COLO668 (cell line): Measurements from ENCODE around the gene UBE2E1.
"Not testable (repeated sequence)": the region's sequence is repeated elsewhere in the genome, so short reads cannot be mapped to it uniquely, and the experiment has no call there.

ENCODE experiments used
- DNase-seq: peaks from one replicate; lab custom pipeline; 2025; ENCODE audit not compliant: unreplicated experiment; lab: John Stamatoyannopoulos, UW

Gene UBE2E1

DNA sequence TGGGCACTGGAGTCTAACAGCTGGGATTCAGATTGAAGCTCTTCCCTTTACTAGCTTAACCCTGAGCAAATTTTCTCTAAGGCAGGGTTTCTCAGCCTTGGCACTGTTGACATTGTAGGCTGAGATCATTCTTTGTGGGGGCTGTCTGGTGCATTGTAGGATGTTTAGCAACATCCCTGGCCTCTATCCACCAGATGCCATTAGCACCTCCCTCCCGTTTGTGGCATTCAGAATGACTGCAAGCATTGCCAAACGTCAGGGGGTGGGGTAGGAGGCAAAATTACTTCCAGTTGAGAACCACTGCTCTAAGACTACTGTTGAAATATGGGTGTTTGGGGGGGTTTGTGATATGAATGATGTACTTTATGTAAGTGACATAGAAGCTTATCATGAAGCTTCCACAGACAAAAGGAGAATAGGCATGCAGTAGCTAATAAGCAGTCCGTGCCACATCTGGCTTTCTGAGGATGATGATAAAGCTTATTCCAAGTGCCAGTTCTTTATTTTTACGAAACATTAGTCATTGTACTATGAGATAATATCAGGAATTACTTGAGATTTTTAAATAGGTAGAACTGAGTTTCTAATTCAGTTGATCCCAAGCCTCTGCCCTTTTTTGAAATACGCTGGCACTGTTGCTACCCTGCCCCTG, 71.7 kb downstream of the UBE2E1 start:
- no peak for DNase-seq

DNA sequence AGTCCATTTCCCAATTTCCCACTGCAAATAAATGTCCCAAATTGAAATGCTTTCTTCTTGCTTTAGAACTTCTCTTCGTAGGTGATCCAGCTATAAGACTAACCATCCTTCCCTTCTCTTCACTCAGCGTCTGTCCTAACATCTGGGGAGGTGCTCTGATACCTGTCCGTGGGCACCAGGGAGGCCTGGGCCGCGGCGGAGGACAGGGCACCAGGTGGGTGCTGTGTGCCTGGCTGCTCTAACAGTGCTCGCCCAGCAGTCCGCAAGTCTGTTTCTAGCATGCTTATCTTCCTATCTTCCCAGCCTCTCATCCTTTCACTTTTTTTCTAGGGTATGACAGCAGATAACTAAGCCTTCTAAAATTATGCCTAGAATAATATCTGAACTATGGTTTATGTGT, 73.7 kb downstream of the UBE2E1 start:
- DNase-seq: no peak

GRCh38 chr3:23880703-23881339, 75.1 kb downstream of the UBE2E1 start:
- DNase-seq: no peak

DNA sequence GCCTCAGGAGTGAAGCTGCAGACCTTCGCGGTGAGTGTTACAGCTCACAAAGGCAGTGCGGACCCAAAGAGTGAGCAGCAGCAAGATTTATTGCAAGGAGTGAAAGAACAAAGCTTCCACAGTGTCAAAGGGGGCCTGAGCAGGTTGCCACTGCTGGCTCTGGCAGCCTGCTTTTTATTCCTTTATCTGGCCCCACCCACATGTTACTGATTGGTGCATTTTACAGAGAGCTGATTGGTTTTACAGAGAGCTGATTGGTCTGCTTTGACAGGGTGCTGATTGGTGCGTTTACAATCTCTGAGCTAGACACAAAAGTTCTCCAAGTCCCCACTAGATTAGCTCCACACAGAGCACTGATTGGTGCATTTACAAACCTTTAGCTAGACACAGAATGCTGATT, 76.2 kb downstream of the UBE2E1 start:
- DNase-seq: not testable (repeated sequence)

DNA sequence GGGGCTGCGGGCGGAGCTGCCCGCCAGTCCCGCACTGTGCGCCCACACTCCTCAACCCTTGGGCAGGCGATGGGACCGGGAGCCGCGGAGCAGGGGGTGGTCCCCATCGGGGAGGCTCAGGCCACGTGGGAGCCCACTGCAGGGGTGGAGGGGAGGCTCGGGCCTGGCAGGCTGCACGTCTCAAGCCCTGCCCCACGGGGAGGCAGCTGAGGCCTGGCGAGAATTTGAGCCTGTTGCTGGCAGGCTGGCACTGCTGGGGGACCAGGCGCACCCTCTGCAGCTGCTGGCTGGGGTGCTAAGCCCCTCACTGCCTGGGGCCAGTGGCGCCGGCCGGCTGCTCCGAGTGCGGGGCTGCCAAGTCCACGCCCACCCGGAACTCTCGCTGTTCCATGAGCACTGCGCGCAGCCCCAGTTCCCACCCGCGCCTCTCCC, 76.7 kb downstream of the UBE2E1 start:
- no peak for DNase-seq

DNA sequence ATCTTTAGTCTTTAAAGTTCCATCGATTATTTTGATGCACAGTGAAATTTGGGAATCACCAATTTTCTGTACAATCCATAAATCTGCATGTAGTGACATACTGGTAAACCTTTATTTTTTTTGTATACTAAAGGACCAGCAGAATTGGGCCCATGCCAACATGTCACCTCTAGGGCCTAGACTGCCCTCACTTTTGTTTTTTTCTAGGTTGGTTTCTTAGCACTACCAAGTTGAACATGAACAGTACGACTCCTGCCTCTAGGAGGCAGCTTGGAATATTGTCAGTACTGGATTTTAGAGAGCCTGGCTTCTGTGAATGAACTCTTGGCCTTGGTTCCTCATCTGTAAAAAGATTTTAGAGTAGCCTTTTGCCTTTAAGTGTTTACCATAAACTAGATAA, 78.7 kb downstream of the UBE2E1 start:
- no peak for DNase-seq

GRCh38 chr3:23885210-23885609, 79.5 kb downstream of the UBE2E1 start:
- no peak for DNase-seq

DNA sequence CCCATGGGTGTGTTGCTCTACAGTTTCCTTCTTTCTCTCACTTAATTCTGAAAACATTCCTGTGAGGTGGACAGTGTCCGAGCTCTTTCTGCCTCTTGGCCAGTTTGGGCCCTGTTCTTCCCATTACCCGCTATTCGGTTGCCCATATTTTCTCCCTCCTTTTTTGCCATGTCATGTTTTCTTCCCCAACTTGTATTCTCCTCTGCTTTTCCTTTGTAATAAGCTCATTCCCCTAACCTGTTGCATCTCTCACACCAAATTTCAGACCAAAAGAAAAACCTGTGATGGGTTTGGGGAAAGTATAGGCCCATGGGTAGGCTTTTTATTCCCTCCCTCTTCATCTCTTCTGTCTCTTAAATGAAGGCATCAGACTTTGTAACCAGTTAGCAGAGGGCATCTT, 80.6 kb downstream of the UBE2E1 start:
- no peak for DNase-seq

DNA sequence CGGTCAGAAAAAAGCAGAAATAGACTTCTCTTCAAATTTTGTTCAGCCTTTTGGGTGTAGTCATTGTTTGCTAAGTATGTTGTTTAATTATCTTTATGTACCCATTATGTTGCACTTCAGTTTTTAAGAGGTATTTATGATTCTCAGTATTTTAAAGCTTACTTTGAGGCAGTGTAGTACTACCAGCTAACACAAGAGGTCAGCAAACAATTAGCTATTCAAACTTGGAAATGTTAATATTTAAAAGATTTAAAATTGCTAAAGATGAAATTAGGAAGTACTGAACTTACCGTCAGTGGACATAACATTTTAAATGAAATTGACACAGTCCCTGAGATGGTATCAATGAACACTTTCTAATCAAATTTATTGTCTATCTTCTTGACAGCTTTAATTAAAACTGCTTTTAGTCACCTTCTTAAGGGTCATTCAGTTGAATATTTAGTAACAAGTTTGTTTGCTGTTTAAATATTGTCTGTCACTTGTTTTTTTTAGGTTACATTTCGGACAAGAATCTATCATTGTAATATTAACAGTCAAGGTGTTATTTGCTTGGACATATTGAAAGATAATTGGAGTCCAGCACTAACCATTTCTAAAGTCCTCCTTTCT, 83.0 kb downstream of the UBE2E1 start:
- no peak for DNase-seq

- no peak for DNase-seq
Measured at GRCh38 chr3:23889386-23889785, 83.6 kb downstream of the UBE2E1 start.

- DNase-seq: no peak
Measured at GRCh38 chr3:23889950-23890349, 84.2 kb downstream of the UBE2E1 start.

DNA sequence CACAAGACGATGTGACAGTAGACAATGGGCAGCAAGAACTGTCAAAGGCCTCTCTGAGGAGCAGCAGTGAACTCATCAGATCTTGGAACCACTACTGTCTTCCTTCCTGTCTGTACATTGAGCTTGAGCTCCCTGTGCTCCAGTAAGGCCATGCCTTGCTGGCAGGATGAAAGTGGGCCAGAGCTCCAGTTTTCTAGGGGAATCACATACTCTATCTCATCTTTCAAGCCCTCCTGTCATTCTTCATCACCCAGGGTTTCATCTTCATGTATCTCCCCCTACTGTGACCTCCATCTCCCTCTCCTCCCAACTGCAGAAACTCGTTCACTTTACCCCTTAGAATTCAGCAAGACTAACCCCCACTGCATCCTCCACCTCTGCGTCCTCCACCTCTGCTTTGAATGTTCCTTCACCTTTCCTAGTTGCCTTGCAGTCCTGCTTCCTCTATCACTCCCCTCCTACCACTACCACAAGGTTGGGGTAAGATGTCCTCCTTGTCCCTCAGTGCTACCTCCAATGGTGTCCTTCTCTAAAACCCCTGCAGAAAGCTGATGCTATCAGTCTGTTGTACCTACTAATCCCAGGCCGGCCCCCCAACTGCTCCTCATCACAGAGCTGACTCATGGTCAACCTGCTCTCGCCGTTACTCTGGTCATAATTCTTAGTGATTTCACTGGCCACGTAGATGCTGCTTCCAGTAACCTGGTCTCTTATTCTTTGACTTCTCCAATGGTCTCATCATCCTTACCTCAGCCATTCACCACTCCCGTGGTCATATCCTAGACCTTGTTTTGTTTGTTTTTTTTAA, 88.7 kb downstream of the UBE2E1 start:
- DNase-seq: no peak

GRCh38 chr3:23895181-23895580, 89.4 kb downstream of the UBE2E1 start:
- DNase-seq: no peak

DNA sequence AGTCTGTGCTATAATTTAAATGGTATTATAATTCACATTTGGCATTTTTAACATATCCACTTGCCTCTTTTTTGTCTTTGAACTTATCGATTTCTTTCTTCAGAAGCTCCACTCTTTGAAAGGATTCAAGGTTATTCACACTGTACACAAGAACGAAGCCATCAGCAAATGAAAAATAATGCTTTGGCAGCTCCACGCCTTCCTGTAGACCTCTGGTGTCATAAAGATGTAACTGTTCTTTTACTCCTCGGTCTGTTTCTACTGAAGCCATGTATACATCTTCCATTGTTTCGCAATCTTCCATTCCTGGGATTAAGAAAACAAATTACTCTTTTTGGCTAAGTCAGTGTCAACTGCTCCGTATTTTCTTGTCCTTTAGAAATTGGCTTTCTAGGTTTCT, 95.0 kb downstream of the UBE2E1 start:
- no peak for DNase-seq

GRCh38 chr3:23904545-23904944, 98.8 kb downstream of the UBE2E1 start:
- no peak for DNase-seq

DNA sequence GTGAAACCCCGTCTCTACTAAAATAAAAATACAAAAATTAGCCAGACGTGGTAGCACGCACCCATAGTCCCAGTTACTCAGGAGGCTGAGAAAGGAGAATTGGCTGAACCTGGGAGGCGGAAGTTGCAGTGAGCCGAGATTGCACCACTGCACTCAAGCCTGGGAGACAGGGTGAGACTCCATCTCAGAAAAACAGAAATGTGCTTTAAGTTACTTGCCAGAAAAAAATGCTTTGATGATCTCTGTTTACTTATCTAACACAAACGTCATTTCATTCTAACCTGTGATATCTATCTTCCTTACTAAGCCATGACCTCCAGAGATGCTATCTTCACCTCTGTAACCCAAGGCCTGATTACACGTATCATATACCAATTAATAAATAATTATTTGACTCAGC, 103.6 kb downstream of the UBE2E1 start:
- no peak for DNase-seq

DNA sequence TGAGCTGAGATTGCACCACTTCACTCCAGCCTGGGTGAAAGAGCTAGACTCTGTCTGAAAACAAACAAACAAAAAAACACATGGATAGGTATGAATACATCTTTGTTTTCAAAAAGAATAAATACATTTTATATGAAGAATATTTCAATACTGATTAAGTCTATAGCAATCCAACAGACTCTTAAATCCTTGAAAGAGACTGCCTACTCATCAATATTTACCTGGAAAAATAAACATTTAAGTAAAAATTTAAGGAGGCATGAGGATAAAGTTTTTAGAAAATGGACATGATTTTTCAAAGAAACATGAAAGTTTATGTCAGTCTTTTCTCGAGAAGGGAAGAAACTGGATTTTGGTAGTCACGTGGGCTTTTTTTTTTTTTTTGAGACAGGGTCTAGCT, 105.6 kb downstream of the UBE2E1 start:
- no peak for DNase-seq

DNA sequence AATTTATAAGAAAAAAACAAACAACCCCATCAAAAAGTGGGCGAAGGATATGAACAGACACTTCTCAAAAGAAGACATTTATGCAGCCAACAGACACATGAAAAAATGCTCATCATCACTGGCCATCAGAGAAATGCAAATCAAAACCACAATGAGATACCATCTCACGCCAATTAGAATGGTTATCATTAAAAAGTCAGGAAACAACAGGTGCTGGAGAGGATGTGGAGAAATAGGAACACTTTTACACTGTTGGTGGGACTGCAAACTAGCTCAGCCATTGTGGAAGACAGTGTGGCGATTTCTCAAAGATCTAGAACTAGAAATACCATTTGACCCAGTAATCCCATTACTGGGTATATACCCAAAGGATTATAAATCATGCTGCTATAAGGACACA, 106.6 kb downstream of the UBE2E1 start:
- not testable (repeated sequence) for DNase-seq

DNA sequence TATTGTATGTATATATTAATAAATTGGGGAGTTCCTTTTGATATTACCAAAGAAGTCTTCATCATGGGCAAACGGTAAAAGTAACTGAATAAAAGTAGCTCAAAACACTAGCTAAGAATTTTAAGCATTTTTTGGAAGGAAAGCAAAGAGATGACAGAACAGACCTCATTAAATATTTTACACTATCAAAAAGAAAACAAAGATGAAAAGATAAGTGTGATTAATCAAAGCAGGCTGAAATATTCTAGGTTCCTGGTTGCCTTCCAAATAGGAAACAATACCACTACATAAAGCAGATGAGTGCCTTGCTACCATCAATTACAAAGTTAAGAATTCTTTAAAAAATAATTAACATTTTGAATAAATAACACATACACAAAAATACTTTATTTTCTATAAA, 107.4 kb downstream of the UBE2E1 start:
- no peak for DNase-seq

DNA sequence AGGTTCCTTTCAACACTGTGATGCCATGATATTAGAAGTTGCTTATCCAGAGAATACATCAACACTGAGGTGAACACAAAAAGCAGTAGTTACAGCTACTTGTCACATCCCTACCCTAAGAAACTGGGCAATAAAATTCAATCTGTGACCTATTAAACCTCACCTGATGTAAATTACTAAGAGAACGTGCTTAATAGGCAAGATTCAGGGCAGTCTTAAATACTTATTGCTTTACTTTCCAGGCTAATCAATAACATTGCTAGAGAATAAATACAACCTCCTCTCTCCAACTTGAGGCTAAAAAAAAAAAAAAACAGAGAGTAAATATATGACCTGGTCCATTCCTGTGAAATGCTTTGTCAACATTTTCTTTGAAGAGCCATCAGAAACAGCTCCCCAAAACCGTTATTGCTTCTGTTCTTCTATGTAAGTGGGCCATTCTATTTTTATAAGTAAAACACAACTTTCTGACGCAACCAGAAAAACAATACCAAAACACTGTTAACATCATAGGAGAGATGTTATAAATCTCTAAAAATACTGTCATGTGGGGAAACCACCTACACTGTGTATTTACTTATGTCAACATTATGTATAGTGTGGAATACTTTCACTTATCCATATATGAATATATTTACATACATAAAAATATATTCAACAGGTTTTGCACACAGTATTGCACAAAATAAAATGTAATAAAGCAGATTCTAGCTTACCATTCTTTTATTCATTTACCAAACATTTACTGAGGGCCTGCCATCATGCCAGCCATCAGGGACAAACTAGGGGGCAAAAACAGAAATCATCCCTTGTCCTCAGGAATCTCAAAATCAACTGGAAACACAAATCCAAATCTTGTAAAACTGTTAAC, 108.4 kb downstream of the UBE2E1 start:
- no peak for DNase-seq
